LHCN-M2 (cell line): ENCODE results near the gene SMOC2. TPM values are rescaled to one million over a fixed set of nuclear protein-coding genes. Genes with fewer than 3 reads are reported as not detected.
"Not testable (repeated sequence)": the region's sequence is repeated elsewhere in the genome, so short reads cannot be mapped to it uniquely, and the experiment has no call there.

ENCODE experiments used
- DNase-seq: peaks from one replicate; pipeline ENCODE4 v3.0.0-alpha.2; 2012; ENCODE audit warnings: low read depth
- total RNA-seq: library from RNA; depleted of rRNA; stranded (reverse); fragments of >200 nt; gene quantifications from 2 replicates; pipeline ENCODE4 v1.2.3, GENCODE V29; 2014

The SMOC2 gene
- total RNA-seq, 1 experiment from 2014 or later = not detected

DNA sequence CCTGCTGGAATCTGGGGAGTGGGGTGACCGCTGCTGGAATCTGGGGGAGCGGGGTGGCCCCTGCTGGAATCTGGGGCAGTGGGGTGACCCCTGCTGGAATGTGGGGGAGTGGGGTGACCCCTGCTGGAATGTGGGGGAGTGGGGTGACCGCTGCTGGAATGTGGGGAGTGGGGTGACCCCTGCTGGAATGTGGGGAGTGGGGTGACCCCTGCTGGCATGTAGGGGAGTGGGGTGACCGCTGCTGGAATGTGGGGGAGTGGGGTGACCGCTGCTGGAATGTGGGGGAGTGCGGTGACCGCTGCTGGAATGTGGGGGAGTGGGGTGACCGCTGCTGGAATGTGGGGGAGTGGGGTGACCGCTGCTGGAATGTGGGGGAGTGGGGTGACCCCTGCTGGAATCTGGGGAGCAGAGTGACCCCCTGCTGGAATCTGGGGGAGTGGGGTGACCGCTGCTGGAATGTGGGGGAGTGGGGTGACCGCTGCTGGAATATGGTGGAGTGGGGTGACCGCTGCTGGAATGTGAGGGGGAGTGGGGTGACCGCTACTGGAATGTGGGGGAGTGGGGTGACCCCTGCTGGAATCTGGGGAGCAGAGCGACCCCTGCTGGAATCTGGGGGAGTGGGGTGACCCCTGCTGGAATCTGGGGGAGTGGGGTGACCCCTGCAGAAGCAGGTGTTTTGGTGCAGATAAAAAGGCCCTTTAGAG is 97.4 kb downstream of the SMOC2 start:
- not testable (repeated sequence) for DNase-seq

DNA sequence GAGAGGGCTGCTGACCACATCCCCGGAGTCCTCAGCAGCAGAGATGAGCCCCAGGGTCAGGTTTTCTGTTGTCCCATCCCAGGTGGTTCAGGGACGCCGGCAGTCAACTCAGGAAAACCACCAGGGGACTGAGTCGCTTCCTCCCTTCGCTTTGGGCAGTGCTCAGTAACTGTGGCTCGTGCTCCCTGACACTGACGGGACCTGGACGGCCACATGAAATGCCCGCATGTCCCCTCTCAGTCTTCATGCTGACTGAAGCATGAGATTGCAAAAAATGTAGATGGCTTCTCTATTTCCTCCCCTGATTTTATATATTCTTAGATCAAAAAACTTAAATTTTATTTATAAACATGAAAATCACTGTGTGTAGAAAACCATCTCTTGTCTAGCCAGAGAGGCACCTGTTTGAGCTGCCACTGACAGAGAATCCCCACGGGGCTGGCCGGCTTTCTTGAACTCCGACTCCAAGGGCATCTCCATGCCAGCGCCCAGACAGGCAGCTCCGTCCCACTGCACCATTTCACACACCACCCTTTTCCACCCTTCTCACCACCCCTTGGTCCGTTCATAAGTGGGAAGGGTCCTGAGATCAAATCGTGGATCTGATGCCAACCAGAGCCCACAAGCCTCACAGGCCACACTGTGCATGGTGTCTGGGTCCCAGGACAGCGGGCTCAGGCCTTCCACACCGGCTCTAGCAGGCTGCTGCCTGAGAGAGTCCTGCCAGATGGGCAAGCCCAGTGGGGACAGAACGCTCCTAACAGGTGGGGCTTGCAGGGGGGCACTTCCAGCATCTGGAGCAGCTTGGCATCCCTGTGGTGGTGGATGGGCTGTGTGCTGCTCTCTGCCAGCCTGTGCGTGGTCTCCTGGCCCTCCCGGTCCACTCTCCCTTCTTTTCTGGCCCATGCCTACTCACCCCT is 98.2 kb downstream of the SMOC2 start:
- no peak for DNase-seq

- DNase-seq = no peak
Observed at GRCh38 chr6:168540713-168541291, 99.8 kb downstream of the SMOC2 start.

- no peak for DNase-seq
Observed at GRCh38 chr6:168541307-168541706, 100.3 kb downstream of the SMOC2 start.

- DNase-seq = no peak
Observed at GRCh38 chr6:168542301-168542700, 101.3 kb downstream of the SMOC2 start.

DNA sequence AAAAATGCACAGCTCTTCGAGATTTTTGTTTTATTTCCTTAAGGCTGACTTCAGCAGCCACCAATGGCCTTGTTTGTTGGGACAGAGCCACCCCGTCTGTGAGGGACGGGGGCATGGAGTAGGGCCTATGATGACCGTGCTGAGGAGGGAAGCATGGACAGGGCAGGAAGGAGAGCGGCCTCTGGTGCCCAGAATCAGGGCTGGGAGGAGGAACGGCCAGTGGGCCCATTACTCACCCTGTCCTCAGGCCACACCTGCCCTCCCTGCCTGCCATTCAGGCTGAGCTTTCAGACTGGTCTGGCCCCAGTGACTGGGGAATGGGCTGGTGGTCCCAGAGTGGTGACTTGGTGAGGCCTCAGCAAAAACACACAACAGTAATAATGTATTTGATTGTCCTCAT is 104.4 kb downstream of the SMOC2 start:
- no peak for DNase-seq

DNA sequence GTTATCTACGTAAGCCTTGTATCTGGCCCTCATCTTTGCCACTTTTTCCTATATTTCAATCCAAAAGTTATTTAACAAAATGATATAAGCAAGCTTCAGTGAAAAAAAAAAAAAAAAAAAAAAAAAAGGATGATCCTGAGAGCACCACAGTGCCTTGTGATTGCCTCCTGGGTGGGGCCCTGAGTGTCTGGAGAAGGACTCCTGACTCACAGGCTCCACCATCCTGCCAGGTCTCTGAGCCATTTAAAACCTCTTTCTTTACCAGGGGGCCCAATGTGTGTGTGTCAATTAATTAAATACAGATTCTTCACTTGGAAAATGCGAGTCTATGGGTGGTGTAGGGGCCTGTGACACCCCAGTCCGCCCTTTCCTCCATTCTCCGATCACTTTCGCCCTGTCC is 105.2 kb downstream of the SMOC2 start:
- DNase-seq = no peak

GRCh38 chr6:168546730-168547129 is 105.7 kb downstream of the SMOC2 start:
- DNase-seq = no peak

DNA sequence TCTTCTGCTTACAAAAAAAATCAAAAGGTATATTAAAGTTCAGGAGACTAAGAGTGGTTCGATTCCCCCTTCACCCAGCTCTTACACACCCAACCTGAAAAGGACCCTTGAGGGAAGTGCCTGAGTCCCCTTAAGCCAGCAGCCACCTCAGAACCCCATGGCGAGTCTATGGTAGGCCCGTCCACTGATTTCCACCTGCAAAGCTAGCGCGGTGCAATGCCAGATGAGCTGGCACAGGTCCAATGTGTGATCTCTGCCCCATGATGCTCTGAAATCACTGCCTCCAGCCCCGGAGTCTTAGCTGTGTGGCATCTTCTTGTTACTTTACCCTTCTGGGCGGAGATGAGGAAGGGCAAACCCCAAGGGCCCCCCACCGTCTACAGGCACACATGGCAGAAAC is 109.3 kb downstream of the SMOC2 start:
- no peak for DNase-seq

DNA sequence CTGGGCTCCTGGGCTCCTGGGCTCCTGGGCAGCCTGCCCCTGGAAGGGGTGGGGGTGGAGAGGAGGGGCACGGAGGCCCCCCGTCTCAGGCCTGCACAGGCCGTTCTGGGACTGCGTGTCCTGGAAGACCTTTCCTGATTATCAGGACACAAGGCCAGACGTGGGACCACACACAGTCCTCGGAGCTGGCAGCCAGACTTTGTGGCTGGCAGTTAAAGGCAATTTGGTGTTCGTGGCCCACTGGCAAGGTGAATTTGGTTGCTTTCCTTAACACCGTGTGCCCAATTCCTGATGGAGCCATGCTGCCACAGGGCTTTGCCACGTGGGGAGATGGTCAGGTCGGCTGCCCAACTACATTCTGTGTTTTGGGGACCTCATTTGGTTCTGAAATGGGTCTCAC is 113.5 kb downstream of the SMOC2 start:
- no peak for DNase-seq

DNA sequence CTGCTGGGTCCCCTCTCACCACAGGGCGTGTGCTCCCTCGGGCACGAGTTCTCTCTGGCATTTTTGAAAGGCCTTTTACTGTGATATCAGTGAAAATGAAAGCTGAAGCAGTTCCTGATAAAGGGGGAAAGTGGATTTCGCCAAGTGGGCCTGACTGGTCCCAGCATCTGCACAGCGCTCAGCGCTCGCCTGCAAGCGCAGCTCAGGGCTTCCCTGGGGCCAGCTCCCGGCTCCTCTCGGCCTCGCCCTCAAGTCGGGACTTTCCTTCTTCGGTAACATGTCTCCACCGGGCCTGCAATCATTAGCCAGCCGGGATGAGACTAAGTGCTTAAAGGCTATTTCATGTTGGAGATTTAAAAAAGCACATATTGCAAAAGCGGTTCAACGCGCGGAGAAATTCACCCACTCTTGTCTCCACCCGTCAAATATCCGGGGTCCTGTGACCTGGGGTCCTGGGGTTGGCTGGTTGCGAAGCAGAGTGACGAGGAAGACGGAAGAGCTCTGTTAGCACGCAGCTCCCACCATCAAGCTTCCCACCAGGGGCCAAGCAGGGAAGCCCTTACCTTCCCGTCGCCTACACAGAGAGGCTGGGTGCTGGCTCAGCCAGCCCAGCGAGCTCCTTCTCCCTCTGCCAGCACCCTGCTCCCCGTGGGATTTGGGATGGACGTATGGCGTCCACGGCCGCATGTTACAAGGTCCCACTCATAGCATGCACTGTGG is 114.1 kb downstream of the SMOC2 start:
- no peak for DNase-seq

DNA sequence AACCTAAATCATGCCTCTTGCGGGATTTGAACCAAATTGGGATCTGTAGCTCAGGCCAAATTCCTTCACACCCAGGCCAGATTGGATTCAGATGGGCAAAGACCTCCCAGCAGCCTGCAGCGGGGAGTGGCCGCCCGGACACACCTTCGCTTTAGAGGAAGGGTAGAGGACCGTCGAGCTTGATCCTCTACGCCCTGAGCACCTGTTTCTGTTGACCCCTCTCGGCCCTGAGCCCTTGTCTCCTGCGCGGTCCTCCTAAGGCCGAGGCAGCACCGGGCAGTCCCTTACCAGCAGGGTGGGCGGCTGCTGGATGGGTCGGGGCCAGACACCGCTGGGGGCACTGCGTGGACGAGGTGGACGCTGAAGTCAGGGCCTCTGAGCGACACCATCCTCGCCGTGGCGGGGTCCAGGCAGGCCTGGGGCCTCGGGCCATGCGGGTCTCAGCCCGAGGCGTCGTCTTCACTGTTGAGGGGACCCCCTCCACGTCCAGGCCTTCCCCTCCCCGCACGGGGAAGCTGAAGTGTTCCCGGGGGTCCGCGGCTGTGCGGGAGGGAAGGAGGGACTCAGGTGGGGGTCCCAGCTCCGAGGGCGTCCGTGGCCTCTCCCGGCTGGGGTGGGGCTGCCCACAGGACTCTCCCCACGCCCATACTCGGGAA is 114.8 kb downstream of the SMOC2 start:
- no peak for DNase-seq

GRCh38 chr6:168557512-168557911 is 116.5 kb downstream of the SMOC2 start:
- DNase-seq = no peak

DNA sequence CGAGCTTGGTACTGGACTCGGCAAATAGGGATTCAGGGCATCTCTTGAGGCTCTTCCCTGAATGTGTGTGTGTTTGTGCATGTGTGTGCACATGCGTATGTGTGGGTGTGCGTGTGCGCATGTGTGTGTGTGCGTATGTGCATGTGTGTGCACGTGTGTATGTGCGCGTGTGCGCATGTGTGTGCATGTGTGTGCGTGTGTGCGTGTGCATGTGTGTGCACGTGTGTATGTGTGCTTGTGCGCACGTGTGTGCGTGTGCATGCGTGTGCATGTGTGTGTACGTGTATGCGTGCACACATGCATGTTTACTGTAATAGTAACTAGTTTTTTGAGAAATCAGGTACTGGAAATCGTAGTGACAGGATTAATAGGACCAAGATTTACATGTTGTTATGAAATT is 117.7 kb downstream of the SMOC2 start:
- DNase-seq = no peak

- no peak for DNase-seq
Observed at GRCh38 chr6:168559574-168560098, 118.7 kb downstream of the SMOC2 start.

GRCh38 chr6:168560126-168560525 is 119.1 kb downstream of the SMOC2 start:
- DNase-seq = no peak

DNA sequence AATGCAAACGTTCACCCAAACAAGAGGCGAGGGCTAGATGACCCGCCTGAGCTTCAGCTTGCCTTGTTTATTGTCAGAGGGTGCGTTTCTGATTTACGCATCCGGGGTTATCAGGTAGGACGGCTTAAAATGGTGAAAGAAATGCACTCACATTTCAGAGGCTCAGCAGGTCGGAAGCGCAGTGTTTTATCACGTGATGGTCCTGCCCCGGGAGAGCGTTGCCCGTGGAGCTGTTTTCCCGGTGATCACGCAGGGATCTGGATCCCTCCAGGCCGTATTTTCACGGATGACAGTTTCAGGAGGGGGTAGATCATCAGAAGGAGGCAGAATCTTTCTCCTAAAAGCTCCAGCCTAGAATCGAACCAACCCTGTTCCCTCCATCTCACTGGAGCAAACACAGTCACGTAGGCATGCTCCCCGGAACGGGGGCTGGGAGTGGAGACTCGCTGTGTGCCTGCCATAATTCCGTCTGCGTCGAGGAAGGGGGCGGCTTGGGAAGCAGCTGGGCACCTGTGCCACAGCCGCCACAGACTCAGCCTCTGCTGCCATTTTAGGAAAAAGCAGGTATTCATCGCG is 121.7 kb downstream of the SMOC2 start:
- no peak for DNase-seq

GRCh38 chr6:168563656-168564055 is 122.7 kb downstream of the SMOC2 start:
- DNase-seq = no peak

- no peak for DNase-seq
Observed at GRCh38 chr6:168565112-168565511, 124.1 kb downstream of the SMOC2 start.

DNA sequence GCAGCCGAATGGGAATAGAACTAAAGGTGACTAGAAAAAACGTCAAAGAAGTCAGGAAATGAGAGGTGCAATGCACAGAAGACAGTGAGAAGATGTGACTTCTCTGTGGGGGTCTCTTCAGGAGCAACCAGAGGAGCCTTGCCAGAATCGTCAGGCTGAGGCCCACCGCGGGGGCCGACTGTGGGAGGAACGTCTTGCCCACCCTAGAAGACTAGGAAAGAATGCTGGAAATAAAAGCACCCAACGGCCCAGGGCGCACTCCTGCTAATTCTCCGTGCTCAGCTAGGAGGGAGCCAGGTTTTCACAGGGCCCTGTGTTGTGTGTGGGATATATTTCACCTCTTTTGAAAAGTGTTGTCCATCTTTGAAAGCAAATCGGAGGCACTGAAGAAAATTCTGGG is 129.2 kb downstream of the SMOC2 start:
- DNase-seq = no peak

- no peak for DNase-seq
Observed at GRCh38 chr6:168571268-168571667, 130.3 kb downstream of the SMOC2 start.
